Activated CD8-positive, alpha-beta memory T cell treated with anti-CD3 and anti-CD28 coated beads, Interleukin-2, amount 50 U/mL, for 1 hour (primary cell): ENCODE data around the gene SUB1.

Source experiments
- DNase-seq: peaks from one replicate; pipeline ENCODE4 v3.0.0-alpha.2; 2020; ENCODE audit errors: extremely low read depth

SUB1 gene

GRCh38 chr5:32642276-32643002, 57.1 kb downstream of the SUB1 start:
- DNase-seq = no peak

GRCh38 chr5:32645246-32645645, 59.9 kb downstream of the SUB1 start:
- no peak for DNase-seq

- DNase-seq = no peak
These were observed 61.0 kb downstream of the SUB1 start for GRCh38 chr5:32646061-32646969.

- DNase-seq = no peak
These were observed 65.7 kb downstream of the SUB1 start for GRCh38 chr5:32651088-32651487.

GRCh38 chr5:32651638-32652037, 66.3 kb downstream of the SUB1 start:
- DNase-seq = no peak
